ENCODE data around the gene DCLK2. TPM values are rescaled to one million over a fixed set of nuclear protein-coding genes. Genes with fewer than 3 reads are reported as not detected.

Gene DCLK2
- total RNA-seq, 1 donor from 2014 or later, result 7.3 TPM

DNA sequence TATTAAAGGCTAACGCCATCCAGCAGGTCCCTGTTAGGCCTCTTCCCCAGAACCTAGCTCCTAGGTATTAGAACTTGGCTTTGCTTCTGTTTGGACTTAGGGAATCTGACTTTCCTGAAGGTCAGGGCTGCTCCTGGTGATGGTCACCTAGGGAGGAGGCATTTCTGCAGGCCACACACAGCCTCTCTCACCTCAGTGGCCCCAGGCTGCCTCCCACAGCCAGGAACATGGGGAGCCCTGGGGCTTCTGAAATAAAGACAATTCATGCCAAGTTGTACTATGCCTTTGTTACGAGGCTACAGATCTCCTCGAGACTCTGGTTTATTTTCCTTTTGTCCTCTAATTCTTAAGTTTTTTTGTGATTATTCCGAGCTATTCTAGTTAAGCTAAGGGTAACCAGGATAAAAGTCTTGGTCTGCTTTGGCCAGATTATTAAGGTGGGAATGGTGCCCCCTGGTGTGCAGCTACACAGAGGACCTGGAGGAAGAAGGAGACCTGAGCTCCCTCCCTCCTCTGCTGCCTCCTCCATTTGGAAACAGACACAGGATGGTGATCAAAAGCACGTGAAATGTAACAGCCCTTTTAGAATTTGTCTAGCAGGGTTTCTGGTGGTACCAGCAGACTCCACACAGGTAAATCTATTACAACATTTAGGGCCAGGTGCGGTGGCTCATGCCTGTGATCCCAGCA lies 131.0 kb downstream of the DCLK2 start:
- Histone ChIP-seq H3K9ac (ENCODE audit: low read depth in 1 of 3, low read length in 3 of 3) (no peak overlapping the region), H3K4me1 (ENCODE audit: control insufficient read depth in 3 of 3, insufficient read depth in 3 of 3, low read length in 3 of 3) (peaks cover 0 to 7% (median 3%) of the 10 kb centered on the region in 3 donors), H3K36me3 (ENCODE audit: control insufficient read depth in 3 of 3, insufficient read depth in 3 of 3, low read length in 3 of 3) (no peaks in the 10 kb centered on the region), H3K27ac (ENCODE audit: low read depth, low read length) (no peak overlapping the region), H3K9me3 (ENCODE audit: control insufficient read depth in 3 of 3, low read length in 3 of 3) (no peaks in the 10 kb centered on the region), H3K4me3 (ENCODE audit: low read length in 3 of 3) (no peak overlapping the region), H3K27me3 (ENCODE audit: control insufficient read depth in 3 of 3, insufficient read depth in 3 of 3, low read length in 3 of 3) (no peaks in the 10 kb centered on the region)

DNA sequence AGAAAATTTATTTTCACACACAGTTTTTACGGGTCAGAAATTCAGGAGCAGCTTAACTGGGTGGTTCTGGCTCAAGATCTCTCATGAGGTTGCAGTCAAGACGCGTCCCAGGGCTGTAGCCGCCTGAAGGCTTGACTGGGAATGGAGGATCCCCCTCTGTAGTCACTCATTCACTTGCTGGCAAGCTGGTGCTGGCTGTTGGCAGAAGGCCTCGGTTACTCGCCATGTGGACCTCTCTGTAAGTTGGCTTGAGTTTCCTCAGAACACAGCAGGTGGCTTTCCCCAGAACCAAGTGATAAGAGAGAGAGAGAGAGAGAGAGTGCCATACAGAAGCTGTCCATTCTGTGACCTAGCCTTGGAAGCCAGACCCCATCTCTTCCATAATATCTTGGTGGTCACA lies 132.8 kb downstream of the DCLK2 start:
- H3K4me3 ChIP-seq (ENCODE audit: low read length in 3 of 3), result no peak overlapping the region
- H3K9me3 ChIP-seq (ENCODE audit: control insufficient read depth in 3 of 3, low read length in 3 of 3), result no peaks in the 10 kb centered on the region
- no peak overlapping the region for H3K27ac ChIP-seq (ENCODE audit: low read depth, low read length)
- H3K36me3 ChIP-seq (ENCODE audit: control insufficient read depth in 3 of 3, insufficient read depth in 3 of 3, low read length in 3 of 3), result no peaks in the 10 kb centered on the region
- no peak overlapping the region for H3K9ac ChIP-seq (ENCODE audit: low read depth in 1 of 3, low read length in 3 of 3)
- H3K27me3 ChIP-seq (ENCODE audit: control insufficient read depth in 3 of 3, insufficient read depth in 3 of 3, low read length in 3 of 3), result no peaks in the 10 kb centered on the region
- peaks cover 0 to 7% (median 3%) of the 10 kb centered on the region in 3 donors for H3K4me1 ChIP-seq (ENCODE audit: control insufficient read depth in 3 of 3, insufficient read depth in 3 of 3, low read length in 3 of 3)

DNA sequence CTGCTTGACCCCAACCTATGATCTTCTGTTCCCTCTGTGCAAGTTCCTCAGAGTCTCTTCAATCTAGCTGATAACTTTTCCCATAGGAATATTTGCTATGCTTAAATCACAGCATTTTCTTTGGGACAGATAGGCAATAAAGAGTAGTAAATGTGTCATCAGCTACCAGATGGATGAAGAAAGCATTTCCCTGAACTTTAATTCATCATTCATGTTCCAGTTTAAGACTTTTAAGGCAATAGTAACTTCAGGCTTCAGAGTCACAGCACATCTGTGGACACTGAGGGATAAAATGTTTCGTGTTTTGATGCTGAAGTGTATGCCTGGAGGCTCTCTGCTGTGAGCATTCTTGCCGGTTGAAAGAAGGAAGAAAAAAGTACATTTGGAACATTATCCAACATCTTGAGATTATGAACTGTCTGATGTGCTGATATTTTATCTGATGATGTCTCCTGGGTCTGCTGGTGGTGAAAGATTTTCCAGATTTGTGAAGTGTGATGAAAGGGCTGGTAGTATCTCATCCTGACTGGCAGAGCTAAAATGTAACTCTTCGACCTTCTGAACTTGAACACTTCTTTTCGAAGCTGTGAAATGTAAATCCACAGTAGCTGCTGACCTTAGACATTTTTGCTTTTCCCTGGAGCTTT lies 133.7 kb downstream of the DCLK2 start:
- H3K27me3 ChIP-seq (ENCODE audit: control insufficient read depth in 3 of 3, insufficient read depth in 3 of 3, low read length in 3 of 3), result no peaks in the 10 kb centered on the region
- H3K4me1 ChIP-seq (ENCODE audit: control insufficient read depth in 3 of 3, insufficient read depth in 3 of 3, low read length in 3 of 3), result peaks cover 0 to 7% (median 3%) of the 10 kb centered on the region in 3 donors
- H3K27ac ChIP-seq (ENCODE audit: low read depth, low read length), result no peak overlapping the region
- H3K4me3 ChIP-seq (ENCODE audit: low read length in 3 of 3), result no peak overlapping the region
- no peaks in the 10 kb centered on the region for H3K36me3 ChIP-seq (ENCODE audit: control insufficient read depth in 3 of 3, insufficient read depth in 3 of 3, low read length in 3 of 3)
- no peak overlapping the region for H3K9ac ChIP-seq (ENCODE audit: low read depth in 1 of 3, low read length in 3 of 3)
- no peaks in the 10 kb centered on the region for H3K9me3 ChIP-seq (ENCODE audit: control insufficient read depth in 3 of 3, low read length in 3 of 3)

DNA sequence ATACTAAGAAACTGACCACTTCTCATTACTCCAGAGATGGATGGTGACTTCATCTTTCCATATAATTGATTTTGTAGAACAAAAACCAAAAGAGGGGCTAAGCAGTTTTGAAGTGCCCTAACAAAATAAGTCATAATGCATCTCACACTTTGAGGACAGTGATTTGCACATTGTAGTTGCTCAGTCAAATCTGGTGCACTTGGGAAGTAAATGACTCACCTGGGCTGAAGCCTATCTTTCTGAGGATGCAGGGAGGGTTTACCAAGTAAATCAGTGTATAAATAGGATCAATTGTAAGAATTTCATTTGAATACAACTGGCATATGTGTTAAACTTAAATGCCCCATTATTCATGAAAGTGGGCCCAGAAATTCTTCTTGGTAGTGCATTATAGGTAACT lies 134.2 kb downstream of the DCLK2 start:
- Histone ChIP-seq H3K9me3 (ENCODE audit: control insufficient read depth in 3 of 3, low read length in 3 of 3) (no peaks in the 10 kb centered on the region), H3K9ac (ENCODE audit: low read depth in 1 of 3, low read length in 3 of 3) (no peak overlapping the region), H3K36me3 (ENCODE audit: control insufficient read depth in 3 of 3, insufficient read depth in 3 of 3, low read length in 3 of 3) (no peaks in the 10 kb centered on the region), H3K4me3 (ENCODE audit: low read length in 3 of 3) (no peak overlapping the region), H3K27ac (ENCODE audit: low read depth, low read length) (no peak overlapping the region), H3K27me3 (ENCODE audit: control insufficient read depth in 3 of 3, insufficient read depth in 3 of 3, low read length in 3 of 3) (no peaks in the 10 kb centered on the region), H3K4me1 (ENCODE audit: control insufficient read depth in 3 of 3, insufficient read depth in 3 of 3, low read length in 3 of 3) (peaks cover 0 to 7% (median 3%) of the 10 kb centered on the region in 3 donors)

DNA sequence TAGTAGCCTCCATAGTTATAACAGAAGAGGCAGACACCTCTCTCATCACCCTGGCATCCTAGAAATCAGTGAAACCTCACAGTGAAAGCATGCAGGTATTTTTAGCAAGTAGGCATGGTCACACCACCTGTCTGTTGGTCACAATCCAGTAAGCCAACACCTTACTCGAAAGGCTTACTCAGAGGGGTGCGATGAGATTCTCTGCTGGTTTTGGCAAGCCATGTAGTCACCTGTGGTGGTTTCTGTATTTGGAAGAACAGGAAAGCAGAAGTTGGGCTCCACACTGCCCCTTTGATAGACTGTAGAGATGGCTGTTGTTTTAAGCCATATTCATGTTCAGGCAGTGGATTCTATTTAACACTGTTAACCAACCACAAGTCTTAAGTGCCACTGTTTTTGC lies 134.7 kb downstream of the DCLK2 start:
- no peak overlapping the region for H3K4me3 ChIP-seq (ENCODE audit: low read length in 3 of 3)
- H3K27ac ChIP-seq (ENCODE audit: low read depth, low read length), result no peak overlapping the region
- no peak overlapping the region for H3K9ac ChIP-seq (ENCODE audit: low read depth in 1 of 3, low read length in 3 of 3)
- H3K36me3 ChIP-seq (ENCODE audit: control insufficient read depth in 3 of 3, insufficient read depth in 3 of 3, low read length in 3 of 3), result no peaks in the 10 kb centered on the region
- H3K9me3 ChIP-seq (ENCODE audit: control insufficient read depth in 3 of 3, low read length in 3 of 3), result no peaks in the 10 kb centered on the region
- peaks cover 0 to 7% (median 3%) of the 10 kb centered on the region in 3 donors for H3K4me1 ChIP-seq (ENCODE audit: control insufficient read depth in 3 of 3, insufficient read depth in 3 of 3, low read length in 3 of 3)
- no peaks in the 10 kb centered on the region for H3K27me3 ChIP-seq (ENCODE audit: control insufficient read depth in 3 of 3, insufficient read depth in 3 of 3, low read length in 3 of 3)

DNA sequence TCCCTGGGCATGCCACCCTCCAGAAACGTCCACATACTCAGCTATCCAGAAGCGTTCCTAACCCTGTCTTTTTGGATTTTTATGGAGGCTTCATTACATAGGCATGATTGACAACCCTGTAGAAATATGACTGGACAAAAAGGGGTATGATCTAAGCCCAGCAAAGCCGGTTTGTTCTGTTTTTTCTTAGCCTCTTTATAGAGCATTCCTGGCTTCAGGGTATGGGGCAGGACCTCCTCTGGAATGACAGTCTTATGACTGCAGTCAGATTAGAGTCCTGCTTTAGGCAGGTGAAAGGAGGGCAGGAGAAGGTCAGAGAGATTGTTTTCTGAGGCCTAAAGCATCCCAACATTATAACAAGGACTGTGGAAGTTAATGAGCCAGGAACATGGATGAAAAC lies 137.4 kb downstream of the DCLK2 start:
- Histone ChIP-seq H3K27me3 (ENCODE audit: control insufficient read depth in 3 of 3, insufficient read depth in 3 of 3, low read length in 3 of 3) (no peaks in the 10 kb centered on the region), H3K4me1 (ENCODE audit: control insufficient read depth in 3 of 3, insufficient read depth in 3 of 3, low read length in 3 of 3) (peaks cover 0 to 7% (median 3%) of the 10 kb centered on the region in 3 donors), H3K36me3 (ENCODE audit: control insufficient read depth in 3 of 3, insufficient read depth in 3 of 3, low read length in 3 of 3) (no peaks in the 10 kb centered on the region), H3K9ac (ENCODE audit: low read depth in 1 of 3, low read length in 3 of 3) (no peak overlapping the region), H3K9me3 (ENCODE audit: control insufficient read depth in 3 of 3, low read length in 3 of 3) (no peaks in the 10 kb centered on the region), H3K27ac (ENCODE audit: low read depth, low read length) (no peak overlapping the region), H3K4me3 (ENCODE audit: low read length in 3 of 3) (no peak overlapping the region)

DNA sequence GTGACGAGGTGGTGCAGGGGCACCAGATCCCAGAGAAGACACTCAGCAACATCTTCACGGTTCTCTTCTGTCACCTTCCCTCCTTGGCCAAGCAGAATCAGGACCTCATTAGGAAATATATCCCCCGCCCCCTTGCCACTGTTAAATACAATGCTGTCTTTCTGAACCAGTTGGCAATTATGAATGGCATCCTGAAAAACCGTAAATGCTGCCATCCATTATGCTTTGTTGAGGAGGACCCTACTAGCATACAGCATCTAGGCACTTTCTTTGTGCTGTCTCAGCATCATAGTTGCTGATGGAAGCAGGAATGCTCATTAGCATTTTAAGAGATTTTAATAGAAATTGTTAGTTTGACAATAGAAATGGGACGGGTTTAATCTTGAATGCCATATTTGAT lies 138.5 kb downstream of the DCLK2 start:
- Histone ChIP-seq H3K9me3 (ENCODE audit: control insufficient read depth in 3 of 3, low read length in 3 of 3) (no peaks in the 10 kb centered on the region), H3K27ac (ENCODE audit: low read depth, low read length) (no peak overlapping the region), H3K9ac (ENCODE audit: low read depth in 1 of 3, low read length in 3 of 3) (no peak overlapping the region), H3K36me3 (ENCODE audit: control insufficient read depth in 3 of 3, insufficient read depth in 3 of 3, low read length in 3 of 3) (no peaks in the 10 kb centered on the region), H3K27me3 (ENCODE audit: control insufficient read depth in 3 of 3, insufficient read depth in 3 of 3, low read length in 3 of 3) (no peaks in the 10 kb centered on the region), H3K4me1 (ENCODE audit: control insufficient read depth in 3 of 3, insufficient read depth in 3 of 3, low read length in 3 of 3) (peaks cover 0 to 2% (median 0%) of the 10 kb centered on the region in 3 donors), H3K4me3 (ENCODE audit: low read length in 3 of 3) (no peak overlapping the region)

DNA sequence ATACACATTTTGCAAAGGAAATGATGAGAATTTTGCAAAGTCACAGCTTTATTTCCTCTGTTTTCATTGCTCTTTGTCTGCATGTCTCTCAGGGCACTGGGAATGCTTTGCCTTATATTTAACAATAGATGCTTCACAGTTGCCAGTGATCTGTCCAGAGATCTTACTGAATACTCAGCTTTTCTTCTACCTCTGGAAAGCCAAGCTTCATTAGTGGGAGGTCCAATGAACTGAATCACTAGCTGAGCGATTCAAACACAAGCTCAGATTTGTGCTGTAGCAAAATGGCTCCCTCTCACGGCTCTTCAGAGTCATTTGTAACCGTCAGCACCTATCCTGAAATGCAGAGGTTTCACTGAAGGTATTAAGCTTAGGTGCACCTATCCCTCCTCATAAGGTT lies 138.9 kb downstream of the DCLK2 start:
- Histone ChIP-seq H3K9me3 (ENCODE audit: control insufficient read depth in 3 of 3, low read length in 3 of 3) (no peaks in the 10 kb centered on the region), H3K4me3 (ENCODE audit: low read length in 3 of 3) (no peak overlapping the region), H3K36me3 (ENCODE audit: control insufficient read depth in 3 of 3, insufficient read depth in 3 of 3, low read length in 3 of 3) (no peaks in the 10 kb centered on the region), H3K27me3 (ENCODE audit: control insufficient read depth in 3 of 3, insufficient read depth in 3 of 3, low read length in 3 of 3) (no peaks in the 10 kb centered on the region), H3K9ac (ENCODE audit: low read depth in 1 of 3, low read length in 3 of 3) (no peak overlapping the region), H3K27ac (ENCODE audit: low read depth, low read length) (no peak overlapping the region), H3K4me1 (ENCODE audit: control insufficient read depth in 3 of 3, insufficient read depth in 3 of 3, low read length in 3 of 3) (peaks cover 0 to 2% (median 0%) of the 10 kb centered on the region in 3 donors)

DNA sequence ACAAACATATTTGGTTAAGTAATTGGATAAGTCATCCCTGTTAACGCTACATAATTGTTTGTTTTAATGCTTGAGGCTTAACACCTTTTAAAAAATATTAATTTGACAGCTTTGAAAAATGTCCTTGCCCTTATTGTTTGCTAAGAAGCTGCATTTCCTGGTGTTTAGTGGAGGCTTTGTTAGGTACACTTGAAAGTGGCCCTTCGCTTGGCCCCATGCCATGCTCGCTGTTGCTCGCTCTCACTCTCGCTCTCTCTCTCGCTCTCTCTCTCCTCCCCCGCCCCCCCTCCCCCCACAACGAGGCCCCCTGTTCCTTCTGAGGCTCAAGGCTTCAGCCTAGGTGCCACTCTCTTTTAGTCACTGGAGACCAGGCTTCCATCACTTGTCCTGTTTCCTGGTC lies 139.6 kb downstream of the DCLK2 start:
- no peaks in the 10 kb centered on the region for H3K27me3 ChIP-seq (ENCODE audit: control insufficient read depth in 3 of 3, insufficient read depth in 3 of 3, low read length in 3 of 3)
- H3K9me3 ChIP-seq (ENCODE audit: control insufficient read depth in 3 of 3, low read length in 3 of 3), result no peaks in the 10 kb centered on the region
- no peak overlapping the region for H3K4me3 ChIP-seq (ENCODE audit: low read length in 3 of 3)
- H3K27ac ChIP-seq (ENCODE audit: low read depth, low read length), result no peak overlapping the region
- peaks cover 0 to 2% (median 0%) of the 10 kb centered on the region in 3 donors for H3K4me1 ChIP-seq (ENCODE audit: control insufficient read depth in 3 of 3, insufficient read depth in 3 of 3, low read length in 3 of 3)
- H3K9ac ChIP-seq (ENCODE audit: low read depth in 1 of 3, low read length in 3 of 3), result no peak overlapping the region
- H3K36me3 ChIP-seq (ENCODE audit: control insufficient read depth in 3 of 3, insufficient read depth in 3 of 3, low read length in 3 of 3), result no peaks in the 10 kb centered on the region

DNA sequence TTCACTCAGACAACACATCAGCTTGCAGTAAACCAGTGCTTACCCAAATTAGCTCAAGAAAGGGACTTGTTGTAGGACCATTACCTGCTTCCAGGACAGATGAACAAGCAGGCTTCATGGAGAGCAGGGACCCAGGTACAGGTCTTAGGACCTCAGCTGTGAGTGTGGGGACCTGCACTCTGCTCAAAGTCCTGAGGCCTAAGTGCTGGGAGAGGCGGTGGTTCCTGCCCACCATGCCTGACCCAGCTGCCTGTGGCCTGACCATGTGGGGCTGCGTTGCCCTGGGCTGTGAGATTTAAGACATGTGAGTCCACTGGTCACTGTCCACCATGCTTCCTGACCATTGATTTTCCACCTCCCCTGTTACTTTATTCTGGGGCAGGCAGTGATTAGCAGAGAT lies 140.2 kb downstream of the DCLK2 start:
- Histone ChIP-seq H3K9me3 (ENCODE audit: control insufficient read depth in 3 of 3, low read length in 3 of 3) (no peaks in the 10 kb centered on the region), H3K27ac (ENCODE audit: low read depth, low read length) (no peak overlapping the region), H3K4me3 (ENCODE audit: low read length in 3 of 3) (no peak overlapping the region), H3K9ac (ENCODE audit: low read depth in 1 of 3, low read length in 3 of 3) (no peak overlapping the region), H3K36me3 (ENCODE audit: control insufficient read depth in 3 of 3, insufficient read depth in 3 of 3, low read length in 3 of 3) (no peaks in the 10 kb centered on the region), H3K27me3 (ENCODE audit: control insufficient read depth in 3 of 3, insufficient read depth in 3 of 3, low read length in 3 of 3) (no peaks in the 10 kb centered on the region), H3K4me1 (ENCODE audit: control insufficient read depth in 3 of 3, insufficient read depth in 3 of 3, low read length in 3 of 3) (no peaks in the 10 kb centered on the region)
